K562 (cell line): ENCODE measurements around the gene HPCA. TPM values are rescaled to one million over a fixed set of nuclear protein-coding genes. Genes with fewer than 3 reads are reported as not detected.

Source experiments
- ATAC-seq: fragments of 200-7000 bp; cut with Tn5 transposase; 3 replicates; pipeline ENCODE4 v1.9.1; 2020; ENCODE audit warnings: moderate library complexity
- BruUV-seq: library from RNA; stranded (reverse); fragments of 400-500 nt; replicated peaks from 2 replicates; lab custom pipeline; 2021; lab: Mats Ljungman, UMichigan
- CTCF ChIA-PET: fragments of 300-600 bp; formaldehyde crosslinking; extraction: SDS; loops from one replicate; lab custom pipeline; 2021; ENCODE audit warnings: low intra/inter-chr PET ratio; lab: Yijun Ruan, JAX
- POLR2A ChIA-PET: fragments of 300-600, 350-650 bp; sonication (Branson Sonifier 250); formaldehyde crosslinking; extraction: SDS; loops from one replicate; lab custom pipeline; 2021; ENCODE audit warnings: antibody characterized with exemption, inconsistent platforms; lab: Yijun Ruan, JAX
- DNase-seq, 4 experiments: peaks; one replicate each; pipeline versions ENCODE4 v3.0.0 to v3.0.0-alpha.2; 2011 to 2018; ENCODE audit warnings: low spot score in 3 of 4, mixed read lengths in 3 of 4; ENCODE audit errors: extremely low read depth in 1 of 4
- FAIRE-seq: peaks from 2 replicates; lab custom pipeline; 2011; peaks lifted over from hg19 to GRCh38; lab: Jason Lieb, UNC
- H2AFZ ChIP-seq: 2 replicates; pipeline ENCODE4 v1.6.0; 2011; ENCODE audit warnings: low read depth, low read length, control low read depth, inconsistent platforms
- H3K27ac ChIP-seq: fragments of 200-600 bp; 3 replicates; pipeline ENCODE4 v1.8.0; 2011; ENCODE audit warnings: low read depth, mild to moderate bottlenecking, control low read depth, inconsistent platforms, low read length, moderate library complexity, mixed read lengths; ENCODE audit errors: extremely low read depth
- H3K27me3 ChIP-seq, 2 experiments: fragments of 300-600 bp in 1 of 2; 2 replicates in 1 of 2; 3 replicates in 1 of 2; pipeline versions ENCODE4 v1.6.0 to v1.8.0; 2011; ENCODE audit warnings: inconsistent platforms in 2 of 2, low read length in 2 of 2, mild to moderate bottlenecking in 1 of 2, mixed read lengths in 1 of 2, moderate library complexity in 1 of 2; ENCODE audit not compliant: control insufficient read depth in 2 of 2, insufficient read depth in 2 of 2
- H3K36me3 ChIP-seq: fragments of 300-600 bp; 3 replicates; pipeline ENCODE4 v1.8.0; 2011; ENCODE audit warnings: mild to moderate bottlenecking, low read length, inconsistent platforms; ENCODE audit not compliant: control insufficient read depth, insufficient read depth
- H3K4me1 ChIP-seq, 2 experiments: fragments of 200-600 bp in 1 of 2; replicated peaks in 1 of 2; 2 replicates in 1 of 2; 3 replicates in 1 of 2; pipeline versions ENCODE4 v1.5.1 to v1.8.0; 2011; ENCODE audit warnings: inconsistent platforms in 2 of 2, low read length in 2 of 2, mild to moderate bottlenecking in 1 of 2, mixed read lengths in 1 of 2, moderate library complexity in 1 of 2; ENCODE audit not compliant: control insufficient read depth in 2 of 2, insufficient read depth in 2 of 2
- H3K4me2 ChIP-seq: 2 replicates; pipeline ENCODE4 v1.6.1; 2011; ENCODE audit warnings: low read length, control low read depth, inconsistent platforms, mixed read lengths; ENCODE audit not compliant: insufficient read depth
- H3K4me3 ChIP-seq: fragments of 200-600 bp; sonication (generic), shearing (Covaris generic); 2 replicates; pipeline ENCODE4 v1.5.1; 2016; ENCODE audit warnings: control low read depth, inconsistent platforms
- H3K79me2 ChIP-seq: fragments of 200-600 bp; 3 replicates; pipeline ENCODE4 v1.8.0; 2011; ENCODE audit warnings: low read length, inconsistent platforms; ENCODE audit not compliant: control insufficient read depth, insufficient read depth
- H3K9ac ChIP-seq, 2 experiments: 2 replicates each; pipeline versions ENCODE4 v1.6.0 to v1.6.1; 2011; ENCODE audit warnings: low read depth in 2 of 2, low read length in 2 of 2, control low read depth in 1 of 2, inconsistent platforms in 1 of 2, mild to moderate bottlenecking in 1 of 2, mixed read lengths in 1 of 2; ENCODE audit not compliant: insufficient read depth in 1 of 2
- H3K9me1 ChIP-seq: one replicate; pipeline ENCODE4 v1.6.0; 2011; ENCODE audit warnings: inconsistent platforms, mild to moderate bottlenecking, low read length, moderate library complexity; ENCODE audit not compliant: control insufficient read depth, insufficient read depth
- H3K9me3 ChIP-seq: replicated peaks from 2 replicates; pipeline ENCODE4 v1.5.1; 2011; ENCODE audit warnings: low read depth, low read length, inconsistent platforms; ENCODE audit not compliant: control insufficient read depth, insufficient read depth
- H4K20me1 ChIP-seq: replicated peaks from 2 replicates; pipeline ENCODE4 v1.6.1; 2011; ENCODE audit warnings: low read length, inconsistent platforms, mixed read lengths; ENCODE audit not compliant: control insufficient read depth, insufficient read depth
- BACH1 ChIP-seq: fragments of 200-800 bp; sonication (Bioruptor generic); IDR thresholded peaks from 2 replicates; pipeline ENCODE4 v1.6.1; 2016; ENCODE audit warnings: missing genetic modification characterization, missing compliant biosample characterization
- GABPA ChIP-seq: fragments of 200-800 bp; sonication (Bioruptor generic); conservative IDR thresholded peaks from 2 replicates; pipeline ENCODE4 v1.6.1; 2016; ENCODE audit warnings: low read depth, missing genetic modification characterization, missing compliant biosample characterization
- KAT8 ChIP-seq: fragments of 450-650 bp; IDR thresholded peaks from 2 replicates; pipeline ENCODE4 v1.6.1; 2016; ENCODE audit warnings: low read depth, mild to moderate bottlenecking
- WGBS: fragments of 100-300 bp; shearing (Covaris generic); methylation state at CpG from one replicate; pipeline ENCODE4 v1.1.6; 2016; ENCODE audit warnings: low coverage, mixed read lengths; ENCODE audit not compliant: insufficient coverage; ENCODE audit errors: missing lambda C conversion rate; 5-methylcytosine and 5-hydroxymethylcytosine counted together
- in situ Hi-C: fragments of 300-500 bp; cut with MboI; formaldehyde crosslinking; loops from 4 replicates; pipeline ENCODE4 v1.15.0; 2018; ENCODE audit warnings: inconsistent platforms, mixed read lengths
- intact Hi-C: fragments of 100-400 bp; cut with micrococcal nuclease; formaldehyde crosslinking; loops from 2 replicates; pipeline ENCODE4 v1.14.2; 2022
- polyA plus RNA-seq, 8 experiments: library from polyadenylated mRNA; depleted of rRNA in 4 of 8; stranded (reverse) in 5 of 8; unstranded in 3 of 8; fragments of >200 nt; fragmentation: Nextera tagmentation in 2 of 8; fragmentation: Illumina TruSeq in 1 of 8; extraction: Ambion mirVana in 2 of 8; extraction: Trizol in 1 of 8; gene quantifications; 2 replicates each; pipeline versions ENCODE4 v1.2.1 to v1.2.3, GENCODE V29; 2011 to 2014; ENCODE audit warnings: inconsistent platforms in 1 of 8, missing spikeins in 1 of 8
- total RNA-seq, 7 experiments: library from RNA; depleted of rRNA in 6 of 7; stranded (reverse); fragments of >200 nt in 6 of 7; fragmentation: Illumina TruSeq in 2 of 7; extraction: Trizol in 2 of 7; gene quantifications; 2 replicates each; pipeline versions ENCODE4 v1.2.1 to v1.2.3, GENCODE V29; 2011 to 2021; ENCODE audit warnings: low replicate concordance in 1 of 7
- TF ChIP-seq, protein P1 (sequence below): fragments of 450-650 bp; IDR thresholded peaks from 2 replicates; pipeline ENCODE4 v1.6.1; 2018; ENCODE audit not compliant: partially characterized antibody

HPCA gene
- total and polyA plus RNA-seq, 9 of the 15 experiments (the other 6 are each of a cell fraction or from before 2014, with no cell fraction given), result not detected

- Histone ChIP-seq H3K9me3 (no peaks in the 10 kb centered on the region), H3K4me2 (no peak overlapping the region), H3K27ac (no peak overlapping the region), H3K79me2 (no peaks in the 10 kb centered on the region), H4K20me1 (no peaks in the 10 kb centered on the region), H3K27me3 (no peaks in the 10 kb centered on the region), H3K9ac (no peak overlapping the region), H2AFZ (no peak overlapping the region), H3K4me1 (peaks cover 0 to 3% of the 10 kb centered on the region in 2 experiments; a peak in 1 of 5 replicates), H3K36me3 (peaks cover 62% of the 10 kb centered on the region), H3K4me3 (no peak overlapping the region), H3K9me1 (no peaks in the 10 kb centered on the region)
- TF ChIP-seq GABPA (tag), result no peak
- in situ Hi-C loops (no loop called here), intact Hi-C loops (no loop called here)
- ChIA-PET POLR2A (interaction anchor here (0.6 to 1.3 kb wide), 3 partner anchors 12 to 132 kb away, joined by 3 read pairs; no protein-coding TSS in a partner anchor), CTCF (interaction anchor here (0.7 kb wide), 1 partner anchor 303 kb away, joined by 4 read pairs; no protein-coding TSS in a partner anchor)
- no peak for DNase-seq
- no peak for ATAC-seq
- FAIRE-seq, result no peak
- no TSS peak for BruUV-seq
Measured at GRCh38 chr1:32860566-32860965, 25.7 kb upstream of the HPCA start.

DNA sequence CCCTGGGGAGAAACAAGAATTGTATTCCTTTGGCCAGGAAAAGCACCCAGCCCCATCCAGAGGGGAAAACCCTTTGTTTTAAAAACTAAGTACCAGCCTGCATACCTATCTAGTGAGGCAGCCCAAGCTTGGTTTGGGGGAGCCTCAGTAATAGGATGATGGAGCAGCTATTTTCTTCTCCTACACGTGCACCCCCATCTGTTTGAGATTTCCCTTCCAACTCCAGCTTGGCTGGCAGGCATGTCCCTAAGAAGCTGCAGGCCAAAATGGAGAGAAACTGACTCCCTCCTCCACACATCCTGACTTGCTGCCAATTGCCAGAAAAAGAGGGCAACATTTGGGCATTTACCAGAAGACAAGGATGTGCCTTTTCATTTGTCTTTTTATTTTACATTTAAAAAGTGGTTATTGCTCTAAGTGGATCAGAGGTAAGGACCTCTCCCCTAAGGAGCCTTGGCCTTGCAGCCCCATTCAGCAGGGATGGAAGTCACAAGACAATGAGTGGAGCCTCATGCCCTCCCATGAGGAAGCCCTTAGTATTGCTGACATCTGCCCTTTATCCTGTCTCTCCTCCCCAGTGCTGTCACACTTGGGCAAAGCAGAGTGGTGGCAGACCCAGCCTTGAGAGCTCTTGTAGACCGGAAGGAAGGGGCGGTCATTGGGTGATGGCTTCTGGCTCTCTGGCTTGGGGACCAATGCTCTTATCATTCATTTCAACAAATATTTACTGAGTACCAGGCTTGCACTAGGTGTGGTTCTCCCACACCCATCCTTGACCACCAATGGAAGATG, 24.2 kb upstream of the HPCA start:
- DNase-seq, result no peak
- POLR2A ChIA-PET, result interaction anchor here (0.6 to 1.0 kb wide), 7 partner anchors 10 to 627 kb away, joined by 3 read pairs; no protein-coding TSS in a partner anchor
- no peak for ATAC-seq
- in situ Hi-C loops, result no loop called here
- Histone ChIP-seq H3K79me2 (no peaks in the 10 kb centered on the region), H3K4me3 (no peak overlapping the region), H2AFZ (no peak overlapping the region), H3K4me2 (no peak overlapping the region), H3K36me3 (peaks cover 46% of the 10 kb centered on the region; the same call in 2 of the 3 replicates), H3K9me3 (no peaks in the 10 kb centered on the region), H4K20me1 (no peaks in the 10 kb centered on the region), H3K9me1 (no peaks in the 10 kb centered on the region), H3K9ac (no peak overlapping the region), H3K4me1 (peaks cover 0 to 3% of the 10 kb centered on the region in 2 experiments; a peak in 1 of 5 replicates), H3K27me3 (no peaks in the 10 kb centered on the region), H3K27ac (no peak overlapping the region)
- CTCF ChIA-PET, result no interaction called here
- 77% methylated on average over 3 of the region's 3 CpGs for WGBS
- TF ChIP-seq BACH1 (tag) (no peak), KAT8 (no peak)
- TF ChIP-seq, protein P1, sequence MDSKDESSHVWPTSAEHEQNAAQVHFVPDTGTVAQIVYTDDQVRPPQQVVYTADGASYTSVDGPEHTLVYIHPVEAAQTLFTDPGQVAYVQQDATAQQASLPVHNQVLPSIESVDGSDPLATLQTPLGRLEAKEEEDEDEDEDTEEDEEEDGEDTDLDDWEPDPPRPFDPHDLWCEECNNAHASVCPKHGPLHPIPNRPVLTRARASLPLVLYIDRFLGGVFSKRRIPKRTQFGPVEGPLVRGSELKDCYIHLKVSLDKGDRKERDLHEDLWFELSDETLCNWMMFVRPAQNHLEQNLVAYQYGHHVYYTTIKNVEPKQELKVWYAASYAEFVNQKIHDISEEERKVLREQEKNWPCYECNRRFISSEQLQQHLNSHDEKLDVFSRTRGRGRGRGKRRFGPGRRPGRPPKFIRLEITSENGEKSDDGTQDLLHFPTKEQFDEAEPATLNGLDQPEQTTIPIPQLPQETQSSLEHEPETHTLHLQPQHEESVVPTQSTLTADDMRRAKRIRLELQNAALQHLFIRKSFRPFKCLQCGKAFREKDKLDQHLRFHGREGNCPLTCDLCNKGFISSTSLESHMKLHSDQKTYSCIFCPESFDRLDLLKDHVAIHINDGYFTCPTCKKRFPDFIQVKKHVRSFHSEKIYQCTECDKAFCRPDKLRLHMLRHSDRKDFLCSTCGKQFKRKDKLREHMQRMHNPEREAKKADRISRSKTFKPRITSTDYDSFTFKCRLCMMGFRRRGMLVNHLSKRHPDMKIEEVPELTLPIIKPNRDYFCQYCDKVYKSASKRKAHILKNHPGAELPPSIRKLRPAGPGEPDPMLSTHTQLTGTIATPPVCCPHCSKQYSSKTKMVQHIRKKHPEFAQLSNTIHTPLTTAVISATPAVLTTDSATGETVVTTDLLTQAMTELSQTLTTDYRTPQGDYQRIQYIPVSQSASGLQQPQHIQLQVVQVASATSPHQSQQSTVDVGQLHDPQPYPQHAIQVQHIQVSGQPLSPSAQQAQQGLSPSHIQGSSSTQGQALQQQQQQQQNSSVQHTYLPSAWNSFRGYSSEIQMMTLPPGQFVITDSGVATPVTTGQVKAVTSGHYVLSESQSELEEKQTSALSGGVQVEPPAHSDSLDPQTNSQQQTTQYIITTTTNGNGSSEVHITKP, result peak; percentile 64
- intact Hi-C loops, result no loop called here
- no peak for FAIRE-seq
- BruUV-seq, result no TSS peak
